SK-N-SH (cell line): ENCODE data around the gene EXOC6B. TPM values are rescaled to one million over a fixed set of nuclear protein-coding genes. Genes with fewer than 3 reads are reported as not detected.
A peak's percentile ranks its signal among the peaks of the same experiment; 100 is the strongest.

Source experiments
- CTCF ChIA-PET: fragments of 300-600, 350-600 bp; formaldehyde crosslinking; extraction: SDS; loops from one replicate; lab custom pipeline; 2021; lab: Yijun Ruan, JAX
- POLR2A ChIA-PET: fragments of 350-600 bp; sonication (Branson Sonifier 250); formaldehyde crosslinking; extraction: SDS; loops from one replicate; lab custom pipeline; 2020; ENCODE audit warnings: antibody characterized with exemption, inconsistent platforms; lab: Yijun Ruan, JAX
- DNase-seq: peaks from one replicate; pipeline ENCODE4 v3.0.0; 2012
- H2AFZ ChIP-seq: fragments of 200-600 bp; sonication (generic); 2 replicates; pipeline ENCODE4 v1.8.1; 2016; ENCODE audit warnings: antibody characterized with exemption, mild to moderate bottlenecking, low read depth
- H3F3A ChIP-seq: fragments of 200-600 bp; sonication (generic); replicated peaks from 2 replicates; pipeline ENCODE3; 2016; ENCODE audit warnings: antibody characterized with exemption, mild to moderate bottlenecking; ENCODE audit not compliant: insufficient read depth
- H3K27ac ChIP-seq, 2 experiments: fragments of 200-500 bp in 1 of 2; fragments of 200-600 bp in 1 of 2; sonication (Bioruptor generic) in 1 of 2; sonication (generic), shearing (Covaris generic) in 1 of 2; 2 replicates each; pipeline versions ENCODE4 v1.5.1 to v1.6.1; 2014 to 2016; ENCODE audit warnings: low read depth in 2 of 2, inconsistent platforms in 1 of 2, low read length in 1 of 2, mild to moderate bottlenecking in 1 of 2, mixed read lengths in 1 of 2
- H3K27me3 ChIP-seq: fragments of 200-600 bp; sonication (generic), shearing (Covaris generic); 2 replicates; pipeline ENCODE4 v1.6.1; 2016; ENCODE audit warnings: mixed run types; ENCODE audit not compliant: insufficient read depth
- H3K36me3 ChIP-seq, 2 experiments: fragments of 200-500 bp in 1 of 2; fragments of 200-600 bp in 1 of 2; sonication (Bioruptor generic) in 1 of 2; sonication (generic) in 1 of 2; replicated peaks in 1 of 2; 2 replicates each; pipeline versions ENCODE3 to v1.5.1; 2014 to 2016; ENCODE audit warnings: low read length in 1 of 2, mild to moderate bottlenecking in 1 of 2; ENCODE audit not compliant: insufficient read depth in 2 of 2, control insufficient read depth in 1 of 2
- H3K4me1 ChIP-seq, 2 experiments: fragments of 200-500 bp in 1 of 2; fragments of 200-600 bp in 1 of 2; sonication (Bioruptor generic) in 1 of 2; sonication (generic), shearing (Covaris generic) in 1 of 2; 2 replicates each; pipeline versions ENCODE4 v1.5.1 to v1.6.1; 2014 to 2016; ENCODE audit warnings: low read depth in 1 of 2, low read length in 1 of 2, mixed run types in 1 of 2; ENCODE audit not compliant: insufficient read depth in 2 of 2, control insufficient read depth in 1 of 2
- H3K4me2 ChIP-seq: fragments of 200-600 bp; sonication (generic), shearing (Covaris generic); 2 replicates; pipeline ENCODE4 v1.6.1; 2017; ENCODE audit warnings: mixed run types
- H3K4me3 ChIP-seq, 2 experiments: fragments of 200-500 bp in 1 of 2; fragments of 200-600 bp in 1 of 2; sonication (Bioruptor generic) in 1 of 2; sonication (generic), shearing (Covaris generic) in 1 of 2; 2 replicates each; pipeline versions ENCODE4 v1.5.1 to v1.8.1; 2014 to 2016; ENCODE audit warnings: low read depth in 2 of 2, inconsistent platforms in 1 of 2, low read length in 1 of 2, mild to moderate bottlenecking in 1 of 2, mixed read lengths in 1 of 2, moderate library complexity in 1 of 2
- H3K79me2 ChIP-seq: fragments of 200-600 bp; sonication (generic); 2 replicates; pipeline ENCODE4 v1.8.1; 2017; ENCODE audit warnings: mild to moderate bottlenecking; ENCODE audit not compliant: insufficient read depth
- H3K9ac ChIP-seq: fragments of 200-600 bp; sonication (generic); 2 replicates; pipeline ENCODE4 v1.6.1; 2017; ENCODE audit warnings: mixed run types
- H3K9me2 ChIP-seq: fragments of 200-600 bp; sonication (generic); 2 replicates; pipeline ENCODE4 v1.6.1; 2017; ENCODE audit warnings: mixed run types
- H3K9me3 ChIP-seq: fragments of 200-600 bp; sonication (generic); 2 replicates; pipeline ENCODE4 v1.6.1; 2017; ENCODE audit warnings: mixed run types, mild to moderate bottlenecking, moderate library complexity
- H4K20me1 ChIP-seq: fragments of 200-600 bp; sonication (generic); 2 replicates; pipeline ENCODE4 v1.6.1; 2017; ENCODE audit warnings: mild to moderate bottlenecking, mixed run types; ENCODE audit not compliant: insufficient read depth
- CTCF ChIP-seq: fragments of 200-600 bp; sonication (generic); IDR thresholded peaks from 2 replicates; pipeline ENCODE4 v1.6.1; 2017; ENCODE audit warnings: antibody characterized with exemption, mild to moderate bottlenecking, moderate library complexity
- EP300 ChIP-seq, 2 experiments: IDR thresholded peaks; 2 replicates each; pipeline versions ENCODE4 v1.4.0 to v1.6.1; 2012; ENCODE audit warnings: borderline replicate concordance in 1 of 2, low read depth in 1 of 2, low read length in 1 of 2
- EZH2phosphoT487 ChIP-seq: fragments of 200-600 bp; sonication (generic); IDR thresholded peaks from 2 replicates; pipeline ENCODE4 v1.6.1; 2017; ENCODE audit warnings: low read depth, mixed run types, mild to moderate bottlenecking, antibody characterized with exemption, moderate library complexity, borderline replicate concordance
- FOSL2 ChIP-seq: IDR thresholded peaks from 2 replicates; pipeline ENCODE4 v1.4.0; 2012; ENCODE audit warnings: low read depth, mild to moderate bottlenecking, moderate library complexity, borderline replicate concordance
- MAX ChIP-seq: IDR thresholded peaks from 2 replicates; pipeline ENCODE4 v1.4.0; 2012; ENCODE audit warnings: low read depth
- REST ChIP-seq: IDR thresholded peaks from 2 replicates; pipeline ENCODE4 v1.6.1; 2012; ENCODE audit warnings: mild to moderate bottlenecking, low read depth, low read length, moderate library complexity
- ZBTB33 ChIP-seq: IDR thresholded peaks from 2 replicates; pipeline ENCODE4 v1.4.0; 2012; ENCODE audit warnings: low read depth, borderline replicate concordance
- WGBS: methylation state at CpG from one replicate; pipeline ENCODE4 v1.1.6; 2017; ENCODE audit warnings: low lambda C conversion rate; 5-methylcytosine and 5-hydroxymethylcytosine counted together
- polyA plus RNA-seq, 3 experiments: library from polyadenylated mRNA; depleted of rRNA; stranded (reverse); fragments of >200 nt; gene quantifications; 2 replicates each; pipeline ENCODE4 v1.2.3, GENCODE V29; 2012

Gene EXOC6B
- polyA plus RNA-seq, 1 of the 3 experiments (the other 2 are of a cell fraction), result 7.4 TPM

GRCh38 chr2:72144632-72145288, 681.1 kb downstream of the EXOC6B start:
- Histone ChIP-seq H3K9me3 (no peaks in the 10 kb centered on the region), H3K4me1 (peaks cover 4 to 26% of the 10 kb centered on the region in 2 experiments; a peak in 2 of 4 replicates), H3K27me3 (peaks cover 55% of the 10 kb centered on the region), H3K9ac (no peak overlapping the region), H3K4me3 (peak overlapping the region; percentile 15 to 41), H4K20me1 (no peaks in the 10 kb centered on the region), H3K27ac (no peak overlapping the region), H3K79me2 (no peaks in the 10 kb centered on the region), H3F3A (no peaks in the 10 kb centered on the region), H3K4me2 (peak overlapping the region; percentile 79), H3K9me2 (no peaks in the 10 kb centered on the region), H3K36me3 (no peaks in the 10 kb centered on the region), H2AFZ (peak overlapping the region; percentile 57; the same call in 1 of the 2 replicates)
- CTCF ChIA-PET, result interaction anchor here (0.5 to 0.7 kb wide), 2 partner anchors 417 to 599 kb away, joined by 3 read pairs; no protein-coding TSS in a partner anchor
- peak; percentile 67 for DNase-seq
- TF ChIP-seq REST (no peak), EP300 (IDR thresholded peaks at IDR 0.05; ENCODE audit: borderline replicate concordance in 1 of 2, low read depth in 1 of 2, low read length in 1 of 2) (no peak), ZBTB33 (no peak), EZH2phosphoT487 (peak; percentile 72; the same call in 1 of the 2 replicates), MAX (no peak), FOSL2 (no peak), CTCF (no peak)
- POLR2A ChIA-PET, result no interaction called here
- 2% methylated on average over 24 of the region's 63 CpGs for whole genome bisulfite sequencing
